Measurements from ENCODE around the gene AKR1D1.

GRCh38 chr7:138030679-138031351 is 45.4 kb upstream of the AKR1D1 start:
- TF ChIP-seq GATA3 (IDR thresholded peaks at IDR 0.05; ENCODE audit: low read depth, low read length) (no peak), GATA2 (IDR thresholded peaks at IDR 0.05; ENCODE audit: low read depth, low read length) (no peak)
